Measurements from ENCODE around the gene G0S2.

DNA sequence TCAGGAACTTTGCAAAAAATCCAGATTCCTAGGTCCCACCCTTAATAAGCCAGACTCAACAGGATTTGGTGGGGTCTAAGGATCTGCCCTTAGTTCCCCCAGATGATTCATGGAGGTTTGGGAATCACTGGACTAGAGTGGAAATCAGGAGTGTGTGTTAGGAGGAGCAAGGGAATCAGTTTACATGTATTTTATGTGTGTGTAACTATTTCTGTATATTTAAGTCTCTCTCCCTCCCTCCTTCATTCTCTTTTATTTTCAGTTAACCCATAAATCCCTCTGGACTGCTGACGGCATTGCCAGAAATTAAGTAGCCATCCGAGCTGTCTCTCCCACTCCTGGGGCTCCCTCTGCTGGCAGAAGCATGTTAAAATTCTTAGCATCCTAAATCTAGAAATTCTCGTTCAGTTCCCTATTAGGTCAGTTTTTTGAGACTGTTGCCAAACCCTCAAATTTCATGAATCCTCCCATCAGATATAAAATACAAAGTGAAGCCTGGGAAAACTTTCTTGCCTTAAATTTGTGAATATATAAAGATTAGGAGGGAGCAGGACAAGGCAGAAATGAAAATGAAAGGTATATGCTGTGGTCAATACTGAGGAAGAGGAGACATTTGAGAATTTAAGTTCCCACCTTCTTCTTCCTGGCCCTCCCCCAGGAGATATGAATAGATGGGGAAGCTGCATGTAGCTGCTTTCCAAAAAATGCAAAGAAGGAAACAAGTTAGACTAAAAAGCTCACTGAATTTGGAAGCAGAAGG lies 17.7 kb downstream of the G0S2 start:
- TF ChIP-seq NRF1 (IDR thresholded peaks at IDR 0.05; ENCODE audit: low read depth, low read length) (no peak), RAD21 (IDR thresholded peaks at IDR 0.05 in 1 of 2, conservative IDR thresholded peaks at IDR 0.05 in 1 of 2; ENCODE audit: low read depth in 2 of 2, low read length in 2 of 2) (peak; percentile 94 to 95), FOSL1 (IDR thresholded peaks at IDR 0.05; ENCODE audit: insufficient read depth, low read depth, low read length) (no peak)
- TF ChIP-seq, protein P1, sequence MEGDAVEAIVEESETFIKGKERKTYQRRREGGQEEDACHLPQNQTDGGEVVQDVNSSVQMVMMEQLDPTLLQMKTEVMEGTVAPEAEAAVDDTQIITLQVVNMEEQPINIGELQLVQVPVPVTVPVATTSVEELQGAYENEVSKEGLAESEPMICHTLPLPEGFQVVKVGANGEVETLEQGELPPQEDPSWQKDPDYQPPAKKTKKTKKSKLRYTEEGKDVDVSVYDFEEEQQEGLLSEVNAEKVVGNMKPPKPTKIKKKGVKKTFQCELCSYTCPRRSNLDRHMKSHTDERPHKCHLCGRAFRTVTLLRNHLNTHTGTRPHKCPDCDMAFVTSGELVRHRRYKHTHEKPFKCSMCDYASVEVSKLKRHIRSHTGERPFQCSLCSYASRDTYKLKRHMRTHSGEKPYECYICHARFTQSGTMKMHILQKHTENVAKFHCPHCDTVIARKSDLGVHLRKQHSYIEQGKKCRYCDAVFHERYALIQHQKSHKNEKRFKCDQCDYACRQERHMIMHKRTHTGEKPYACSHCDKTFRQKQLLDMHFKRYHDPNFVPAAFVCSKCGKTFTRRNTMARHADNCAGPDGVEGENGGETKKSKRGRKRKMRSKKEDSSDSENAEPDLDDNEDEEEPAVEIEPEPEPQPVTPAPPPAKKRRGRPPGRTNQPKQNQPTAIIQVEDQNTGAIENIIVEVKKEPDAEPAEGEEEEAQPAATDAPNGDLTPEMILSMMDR (IDR thresholded peaks at IDR 0.05; ENCODE audit: control extremely low read depth in 1 of 3, insufficient read depth in 1 of 3, low read depth in 1 of 3, low read length in 3 of 3), result peak; percentile 47 to 90 (median 75)

Data from H1 (cell line).